NCI-H1417 treated with DMSO at 0.1 percent for 48 hours (cell line): Measurements from ENCODE around the gene ADAMTS2.

Experiments
- DNase-seq: peaks from one replicate; lab custom pipeline; 2025; lab: John Stamatoyannopoulos, UW

Gene ADAMTS2

DNA sequence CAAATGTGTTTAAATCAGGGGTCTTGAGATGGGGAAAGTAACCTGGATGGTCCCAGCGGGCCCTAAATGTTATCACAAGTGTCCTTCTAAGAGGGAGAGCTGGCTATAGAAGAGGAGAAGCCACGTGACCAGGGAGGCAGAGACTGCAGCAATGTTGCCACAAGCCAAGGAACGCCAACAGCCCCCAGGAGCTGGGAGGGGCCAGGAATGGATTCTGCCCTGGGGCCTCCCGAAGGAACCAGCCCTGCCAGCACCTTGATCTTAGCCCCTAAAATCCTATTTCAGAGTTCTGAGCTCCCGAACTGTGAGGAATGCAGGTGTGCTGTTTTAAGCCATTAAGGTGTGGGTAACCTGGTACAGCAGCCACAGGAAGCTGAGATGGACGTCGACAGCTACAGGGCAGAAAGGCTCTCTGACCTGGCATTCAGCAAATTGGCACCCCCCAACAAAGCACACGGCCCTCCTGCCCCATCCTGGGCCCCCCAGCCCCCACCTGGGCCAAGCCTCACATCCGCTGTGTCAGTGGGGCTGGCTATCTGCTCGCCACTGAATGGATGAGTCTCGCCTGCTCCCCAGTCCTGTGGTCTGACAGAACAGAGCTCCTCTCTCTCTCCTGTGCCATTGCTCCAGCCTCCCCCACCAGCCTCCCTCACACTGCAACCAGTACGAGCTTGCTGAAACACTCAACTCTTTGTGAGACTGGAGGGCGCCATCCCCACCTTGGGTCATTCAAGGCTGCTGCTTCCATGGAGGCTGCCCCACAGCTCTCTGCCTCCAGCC, 78.8 kb downstream of the ADAMTS2 start:
- no peak for DNase-seq

- DNase-seq, result no peak
Measured at GRCh38 chr5:179265514-179266290, 79.6 kb downstream of the ADAMTS2 start.

GRCh38 chr5:179264783-179265513, 80.3 kb downstream of the ADAMTS2 start:
- DNase-seq, result no peak

DNA sequence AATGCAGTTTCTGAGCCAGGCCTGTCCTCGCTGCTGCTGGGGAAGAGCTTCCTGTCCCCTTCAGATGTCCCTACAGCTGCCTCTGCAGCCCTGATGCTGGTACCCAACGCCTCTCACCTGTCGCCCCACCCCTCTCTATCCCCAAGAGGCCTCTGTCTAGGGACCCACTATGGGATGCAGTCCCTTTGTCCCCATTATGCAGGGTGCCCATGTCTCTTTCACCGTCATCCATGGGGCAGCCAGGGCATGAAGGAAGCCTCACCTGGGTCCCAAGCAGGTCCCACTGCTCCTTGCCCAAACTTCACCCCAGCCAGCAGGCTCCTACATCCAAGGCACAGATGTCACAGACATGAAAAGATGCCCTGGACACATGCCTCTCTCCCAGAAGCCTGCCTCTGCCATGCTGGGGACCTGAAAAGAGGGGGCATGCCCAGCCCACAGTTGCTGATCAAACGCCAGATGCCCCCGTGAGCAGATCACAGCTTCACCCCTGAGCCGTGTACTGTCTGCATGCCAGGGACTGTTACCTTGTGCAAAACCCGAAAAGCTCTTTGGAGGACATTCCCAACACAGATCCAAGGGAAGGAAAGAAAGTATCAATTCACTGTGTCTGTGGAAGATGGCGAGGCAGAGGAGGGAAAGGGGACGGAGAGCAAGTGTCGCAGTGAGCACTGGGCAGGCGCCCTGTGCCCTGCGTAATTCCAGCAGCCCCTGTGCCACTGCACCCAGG, 81.0 kb downstream of the ADAMTS2 start:
- DNase-seq, result no peak

DNA sequence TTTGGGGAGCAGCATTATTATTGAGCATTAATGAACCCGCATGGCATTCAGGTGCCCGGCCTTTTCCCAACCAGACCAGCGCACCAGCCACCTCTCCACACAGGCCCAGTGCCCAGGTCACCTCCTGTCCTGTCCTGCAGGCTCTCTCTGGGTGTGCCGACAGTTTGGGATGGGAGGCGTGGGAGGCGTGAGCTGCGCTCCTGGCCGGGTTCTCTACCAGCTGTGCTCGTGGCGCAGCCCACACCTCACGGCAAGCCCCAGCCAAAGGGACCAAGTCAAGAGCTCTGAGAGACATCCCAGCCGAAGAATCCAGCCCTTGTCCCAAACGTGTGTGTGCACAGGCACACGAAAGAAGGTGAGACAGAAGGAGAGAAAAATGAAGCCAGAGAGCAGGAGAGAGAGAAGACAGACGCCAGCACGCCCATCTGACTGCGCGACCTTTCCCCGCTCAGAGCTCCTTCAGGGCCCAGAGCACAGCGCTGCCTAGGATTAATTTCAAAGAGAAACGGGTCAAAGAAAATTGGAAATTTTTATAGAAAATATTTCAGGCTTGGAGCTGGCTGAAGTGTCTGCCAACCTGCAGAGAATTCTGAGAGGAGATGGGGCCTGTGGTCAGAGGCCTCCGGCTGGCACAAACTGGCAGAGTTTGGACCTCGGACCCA, 81.7 kb downstream of the ADAMTS2 start:
- DNase-seq, result no peak

GRCh38 chr5:179262126-179262920, 82.9 kb downstream of the ADAMTS2 start:
- no peak for DNase-seq

DNA sequence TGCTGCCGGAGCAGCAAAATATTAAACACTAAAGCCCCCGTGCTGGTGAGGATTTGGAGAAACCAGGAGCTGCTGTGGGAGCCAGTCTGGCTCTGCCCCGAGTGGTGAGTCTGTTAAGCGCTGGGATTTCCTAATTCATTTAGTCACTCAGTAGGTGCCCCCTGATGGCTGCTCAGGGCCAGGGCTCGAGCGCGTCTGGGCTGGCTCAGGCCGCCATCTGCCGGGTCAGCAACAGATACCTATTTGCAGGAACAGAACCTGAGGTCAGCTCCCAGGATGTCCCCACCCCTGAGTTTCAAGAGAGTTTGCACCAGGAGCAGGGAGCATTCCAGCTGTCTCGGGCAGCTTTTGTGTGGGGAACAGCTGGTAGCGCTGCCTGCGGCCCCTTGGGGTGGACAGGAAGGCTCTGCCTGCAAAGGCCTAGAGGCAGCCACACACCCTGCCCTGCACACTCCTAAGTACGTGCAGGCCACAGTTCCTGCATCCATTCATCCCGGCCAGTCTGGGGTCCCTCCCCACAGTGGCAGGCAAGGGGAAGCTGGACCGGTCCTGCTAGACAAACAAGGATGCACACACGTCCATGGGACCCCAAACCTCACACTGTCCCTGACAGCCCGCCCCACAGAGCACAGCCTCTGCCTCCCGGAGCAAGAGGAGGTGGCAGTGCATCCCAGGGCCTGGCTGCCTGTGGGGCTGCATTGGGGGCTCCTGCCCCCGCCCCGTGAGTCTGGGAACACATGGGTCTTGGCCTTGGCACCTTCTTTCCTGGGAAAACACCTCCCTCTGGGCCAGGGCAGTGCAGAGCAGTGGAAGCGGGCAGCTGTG, 83.7 kb downstream of the ADAMTS2 start:
- DNase-seq, result no peak

- DNase-seq, result no peak
Measured at GRCh38 chr5:179260324-179261070, 84.8 kb downstream of the ADAMTS2 start.

DNA sequence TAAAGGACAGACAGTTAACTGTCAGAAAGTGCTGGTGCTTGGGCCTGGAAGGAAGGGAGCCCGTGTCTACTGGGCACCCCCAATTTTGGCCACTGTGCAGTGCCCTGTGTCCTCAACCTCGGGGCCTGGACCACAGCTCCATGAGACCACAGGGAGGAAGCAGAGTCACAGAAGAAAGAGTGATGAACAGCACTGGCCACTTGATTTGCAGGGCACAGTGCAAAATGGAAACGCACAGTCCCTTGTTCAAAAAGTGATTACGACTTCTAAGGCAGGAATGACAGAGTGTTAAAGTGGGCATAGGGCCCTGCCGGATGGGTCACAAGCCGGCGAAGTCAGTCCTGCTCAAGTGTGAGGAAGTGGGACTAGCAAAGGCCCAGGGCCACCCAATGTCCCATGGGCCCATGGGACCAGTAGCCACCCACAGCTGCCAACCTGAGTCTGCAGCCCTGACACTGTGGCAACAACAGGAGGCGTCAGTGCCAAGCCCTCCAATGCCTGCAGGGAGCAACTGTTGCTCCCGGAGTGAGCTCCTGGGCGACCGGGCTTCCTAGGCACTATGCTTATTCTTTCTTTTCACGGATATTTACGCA, 85.4 kb downstream of the ADAMTS2 start:
- no peak for DNase-seq

GRCh38 chr5:179258922-179259730, 86.1 kb downstream of the ADAMTS2 start:
- DNase-seq, result no peak

DNA sequence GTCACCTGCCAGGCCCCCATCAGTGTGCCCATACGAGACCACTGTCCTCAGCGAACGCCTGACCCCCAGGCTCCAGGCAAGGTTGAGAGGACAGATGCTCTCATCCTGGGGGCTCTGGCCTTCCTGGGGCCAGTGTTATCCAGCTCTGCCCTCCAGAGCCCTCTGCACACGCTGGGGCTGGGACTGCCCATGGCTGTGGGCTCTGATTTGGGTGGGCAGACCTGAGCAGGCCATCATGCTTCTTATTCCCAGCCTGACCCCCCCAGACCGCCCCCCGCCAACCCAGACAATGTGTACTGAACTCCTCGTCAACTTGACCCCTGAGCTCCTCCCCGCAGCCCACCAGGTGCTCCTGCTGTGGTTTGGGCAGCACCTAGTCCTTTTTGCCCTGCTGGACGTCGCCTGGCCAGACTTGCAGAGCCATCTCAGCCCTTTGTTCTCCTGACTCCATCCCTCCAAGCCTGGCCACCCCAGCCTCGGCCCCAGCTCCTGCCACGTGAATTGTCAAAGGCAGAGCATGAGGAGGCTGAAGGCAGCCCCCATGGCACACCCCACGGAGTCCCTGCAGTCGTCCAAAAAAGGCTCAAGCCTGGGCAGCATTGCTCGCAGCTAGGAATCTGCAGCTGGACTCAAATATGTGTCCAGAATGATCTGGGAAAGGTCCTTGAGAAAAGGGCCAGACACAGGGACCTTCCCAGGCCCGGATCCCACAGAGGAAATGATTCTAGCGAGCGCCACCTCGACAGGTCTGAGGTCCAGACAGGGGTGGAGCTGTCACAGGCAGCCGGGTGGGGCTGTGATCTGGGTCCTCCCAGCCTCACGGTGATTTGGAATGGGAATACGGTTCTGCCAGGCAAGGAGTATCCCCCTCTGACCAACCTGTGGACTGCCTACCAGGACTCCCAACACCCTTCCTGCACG, 87.0 kb downstream of the ADAMTS2 start:
- no peak for DNase-seq

DNA sequence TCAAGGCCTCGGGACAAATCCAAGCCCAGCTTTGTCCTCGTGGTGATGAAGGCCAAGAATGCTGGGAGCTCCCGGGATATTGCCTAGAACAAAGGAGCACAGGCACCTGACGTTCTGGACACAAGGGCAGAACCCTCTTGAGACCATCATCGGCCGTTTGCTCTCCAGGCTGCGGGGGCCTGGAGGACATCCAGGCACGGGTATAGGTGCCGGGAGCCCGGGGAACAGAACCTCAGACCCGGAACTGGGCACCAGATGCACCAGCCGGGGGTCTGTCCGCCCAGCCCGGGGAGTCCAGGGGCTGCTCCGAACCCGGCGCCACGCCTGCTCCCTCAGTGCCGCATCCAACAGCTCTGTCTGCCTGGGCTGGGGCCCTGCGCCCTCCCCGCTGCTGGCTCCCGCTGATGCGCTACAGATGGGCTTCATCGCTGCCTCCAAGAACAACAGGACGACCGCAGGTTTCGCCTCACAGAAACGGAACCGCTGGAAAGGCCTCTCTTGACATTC, 88.0 kb downstream of the ADAMTS2 start:
- no peak for DNase-seq

- DNase-seq, result no peak
Measured at GRCh38 chr5:179256328-179257175, 88.7 kb downstream of the ADAMTS2 start.

DNA sequence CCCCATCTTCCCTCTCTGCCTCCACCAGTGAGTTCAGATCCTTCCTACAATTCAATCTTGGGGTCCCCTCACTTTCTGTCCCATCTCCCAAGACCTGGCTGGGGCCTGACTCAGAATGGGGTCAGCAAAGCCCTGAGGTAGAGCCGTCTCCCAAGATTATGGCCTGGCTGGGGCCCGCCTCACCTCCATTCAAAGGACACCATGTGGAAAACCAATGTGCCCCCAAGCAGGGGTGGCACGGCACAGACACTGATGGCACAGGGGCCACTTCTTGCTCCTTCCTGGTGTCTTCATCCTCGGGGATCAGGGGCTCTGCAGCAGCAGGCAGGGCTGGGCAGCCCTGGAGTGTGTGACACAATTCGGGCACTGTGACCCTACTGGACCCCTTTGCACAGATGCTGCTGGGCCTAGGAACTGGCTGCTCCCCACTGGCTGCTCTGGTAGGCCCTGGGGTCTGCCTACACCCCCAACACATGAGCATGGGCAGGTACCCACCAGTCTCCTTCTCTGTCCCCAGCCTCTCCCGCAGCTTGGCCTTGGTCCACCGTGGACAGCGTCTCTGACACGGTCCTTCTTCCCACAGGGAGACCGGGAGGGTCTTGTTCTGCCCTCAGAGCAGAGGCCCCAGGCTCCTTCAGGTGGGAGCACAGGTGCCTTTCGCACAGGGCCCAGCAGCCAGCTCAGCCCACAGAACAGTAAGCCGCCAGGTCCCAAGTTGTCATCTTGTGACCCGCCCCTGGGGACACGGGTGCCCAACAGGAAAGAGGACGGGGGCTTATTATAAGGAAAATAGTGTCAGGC, 89.5 kb downstream of the ADAMTS2 start:
- no peak for DNase-seq
